ENCODE data around the gene COL17A1. TPM values are rescaled to one million over a fixed set of nuclear protein-coding genes. Genes with fewer than 3 reads are reported as not detected.

Gene COL17A1
- total RNA-seq, 4 donors from 2014 or later, result under 0.01 to 0.59 (median 0.22) TPM; not detected in 1

DNA sequence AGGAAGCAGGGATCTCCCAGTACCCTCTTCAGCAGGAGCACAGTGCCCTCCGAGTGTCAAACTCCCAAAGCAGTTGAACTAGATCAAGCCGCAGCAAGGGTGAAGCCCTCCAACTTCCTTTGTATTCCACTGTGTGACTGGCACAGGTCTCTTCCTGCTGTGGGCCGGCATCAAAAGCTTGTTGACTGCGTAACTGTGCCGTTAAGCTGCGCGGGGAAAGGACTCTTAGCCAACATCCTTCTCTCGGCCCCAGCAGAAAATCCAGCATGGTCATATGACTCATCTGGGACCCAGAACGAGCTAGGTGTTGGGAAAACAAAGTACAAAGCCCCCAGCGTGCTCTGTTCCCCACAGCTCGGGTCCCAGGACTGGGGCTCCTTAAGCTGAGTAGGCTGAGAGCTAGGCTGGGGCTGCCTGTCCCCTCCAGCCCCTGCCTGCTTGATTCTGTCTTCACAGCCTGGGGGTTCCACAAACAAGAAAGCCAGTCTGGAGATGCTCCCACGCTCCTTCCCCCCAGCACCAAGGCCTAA, 52.2 kb downstream of the COL17A1 start:
- WGBS, 2 donors, result 63 to 68% methylated on average over 11 to 12 of the region's 12 CpGs
- no peaks in the 10 kb centered on the region for H3K9me3 ChIP-seq
- TF ChIP-seq POLR2A (IDR thresholded peaks at IDR 0.05), result no peak
- no peak for TF ChIP-seq EP300 (IDR thresholded peaks at IDR 0.05)
- no peak for TF ChIP-seq CTCF (IDR thresholded peaks at IDR 0.05)
- H3K4me3 ChIP-seq, result no peak overlapping the region
- DNase-seq (ENCODE audit: low spot score in 2 of 2), result peak in 1 of 2 donors; percentile 3
- H3K4me1 ChIP-seq, result no peaks in the 10 kb centered on the region
- no peak overlapping the region for H3K27ac ChIP-seq
- H3K36me3 ChIP-seq, result peaks cover 0 to 43% (median 0%) of the 10 kb centered on the region in 3 donors
- H3K27me3 ChIP-seq, result no peaks in the 10 kb centered on the region

DNA sequence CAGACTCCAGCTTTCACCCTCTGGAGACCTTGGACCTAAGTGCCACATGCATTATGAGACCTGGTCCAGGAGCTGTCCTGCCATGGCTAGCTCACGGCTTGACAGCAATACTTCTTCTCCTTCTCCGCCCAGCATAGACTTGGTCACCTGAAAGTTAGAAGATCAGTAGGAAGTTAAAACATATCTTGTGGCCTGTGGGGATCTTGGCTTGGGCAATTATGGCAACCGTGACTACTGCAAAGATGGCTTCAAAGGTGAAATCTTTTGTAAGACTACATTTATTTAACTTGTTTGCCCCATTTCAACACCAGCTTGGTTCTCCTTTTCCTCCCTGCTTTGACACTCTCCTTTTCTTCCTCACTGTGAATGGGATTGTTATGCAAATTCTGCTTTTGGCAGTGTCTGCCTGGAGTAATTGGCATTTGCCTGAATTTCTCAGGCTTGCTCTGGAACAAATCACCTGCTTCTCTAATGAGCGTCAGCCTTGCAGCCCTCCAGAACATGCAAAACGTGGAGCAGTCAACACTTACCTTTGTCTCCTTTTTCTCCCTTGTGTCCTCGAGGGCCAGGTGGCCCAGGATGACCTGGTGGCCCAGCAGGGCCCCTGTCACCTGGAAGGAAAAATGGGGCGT, 53.4 kb downstream of the COL17A1 start:
- 82 to 83% methylated on average over 7 of the region's 7 CpGs for WGBS, 2 donors
- TF ChIP-seq CTCF (IDR thresholded peaks at IDR 0.05) (no peak), POLR2A (IDR thresholded peaks at IDR 0.05) (no peak), EP300 (IDR thresholded peaks at IDR 0.05) (no peak)
- Histone ChIP-seq H3K27ac (no peak overlapping the region), H3K27me3 (no peaks in the 10 kb centered on the region), H3K4me3 (no peak overlapping the region), H3K4me1 (no peaks in the 10 kb centered on the region), H3K36me3 (peaks cover 0 to 52% (median 0%) of the 10 kb centered on the region in 3 donors), H3K9me3 (no peaks in the 10 kb centered on the region)
- DNase-seq (ENCODE audit: low spot score in 2 of 2), result no peak

DNA sequence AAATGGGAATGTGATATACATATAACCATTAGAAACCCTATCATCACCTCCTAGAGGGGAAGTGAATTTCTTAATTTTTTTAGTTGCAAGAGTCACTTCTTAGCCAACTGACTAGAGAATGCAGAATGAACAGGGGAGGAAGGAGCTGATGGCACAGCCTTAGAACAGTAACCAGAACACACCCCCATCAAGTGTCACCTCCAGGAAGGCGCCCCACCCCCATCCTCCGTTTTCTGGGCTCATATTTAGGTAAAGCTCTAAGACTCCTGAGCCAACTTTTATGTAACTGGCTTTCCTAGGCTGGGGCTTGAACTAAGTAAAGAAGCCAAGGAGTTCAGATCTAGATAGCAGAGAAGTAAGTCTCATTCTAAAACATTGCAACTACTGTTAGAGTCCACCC, 54.0 kb downstream of the COL17A1 start:
- Histone ChIP-seq H3K4me1 (no peaks in the 10 kb centered on the region), H3K9me3 (no peaks in the 10 kb centered on the region), H3K27ac (no peak overlapping the region), H3K36me3 (peaks cover 0 to 52% (median 0%) of the 10 kb centered on the region in 3 donors), H3K27me3 (no peaks in the 10 kb centered on the region), H3K4me3 (no peak overlapping the region)
- TF ChIP-seq EP300 (IDR thresholded peaks at IDR 0.05) (no peak), CTCF (IDR thresholded peaks at IDR 0.05) (no peak), POLR2A (IDR thresholded peaks at IDR 0.05) (no peak)
- DNase-seq (ENCODE audit: low spot score in 2 of 2), result no peak
- WGBS, 2 donors, result 90 to 94% methylated on average over 2 of the region's 2 CpGs

DNA sequence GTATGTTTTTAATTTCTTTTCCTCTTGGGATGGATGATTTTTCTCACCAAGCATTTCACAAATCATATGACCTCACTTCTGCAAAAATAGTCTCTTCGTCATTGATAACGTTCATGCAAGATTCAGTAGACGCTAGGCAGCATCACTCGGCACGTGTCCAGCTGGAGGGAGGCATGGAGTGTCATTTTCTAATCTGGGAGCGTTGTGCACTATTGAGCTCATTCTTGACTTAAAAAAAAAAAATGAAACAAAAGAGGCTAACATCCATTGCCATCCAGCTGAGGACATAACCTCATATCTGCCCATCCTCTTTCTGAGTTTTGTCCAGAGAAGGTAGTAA, 56.2 kb downstream of the COL17A1 start:
- 59 to 62% methylated on average over 6 of the region's 6 CpGs for WGBS, 2 donors
- Histone ChIP-seq H3K9me3 (no peaks in the 10 kb centered on the region), H3K4me1 (no peaks in the 10 kb centered on the region), H3K27ac (no peak overlapping the region), H3K36me3 (peaks cover 0 to 69% (median 0%) of the 10 kb centered on the region in 3 donors), H3K4me3 (no peak overlapping the region), H3K27me3 (no peaks in the 10 kb centered on the region)
- DNase-seq (ENCODE audit: low spot score in 2 of 2), result peak in 1 of 2 donors; percentile 3
- TF ChIP-seq EP300 (IDR thresholded peaks at IDR 0.05) (no peak), POLR2A (IDR thresholded peaks at IDR 0.05) (no peak), CTCF (IDR thresholded peaks at IDR 0.05) (no peak)

DNA sequence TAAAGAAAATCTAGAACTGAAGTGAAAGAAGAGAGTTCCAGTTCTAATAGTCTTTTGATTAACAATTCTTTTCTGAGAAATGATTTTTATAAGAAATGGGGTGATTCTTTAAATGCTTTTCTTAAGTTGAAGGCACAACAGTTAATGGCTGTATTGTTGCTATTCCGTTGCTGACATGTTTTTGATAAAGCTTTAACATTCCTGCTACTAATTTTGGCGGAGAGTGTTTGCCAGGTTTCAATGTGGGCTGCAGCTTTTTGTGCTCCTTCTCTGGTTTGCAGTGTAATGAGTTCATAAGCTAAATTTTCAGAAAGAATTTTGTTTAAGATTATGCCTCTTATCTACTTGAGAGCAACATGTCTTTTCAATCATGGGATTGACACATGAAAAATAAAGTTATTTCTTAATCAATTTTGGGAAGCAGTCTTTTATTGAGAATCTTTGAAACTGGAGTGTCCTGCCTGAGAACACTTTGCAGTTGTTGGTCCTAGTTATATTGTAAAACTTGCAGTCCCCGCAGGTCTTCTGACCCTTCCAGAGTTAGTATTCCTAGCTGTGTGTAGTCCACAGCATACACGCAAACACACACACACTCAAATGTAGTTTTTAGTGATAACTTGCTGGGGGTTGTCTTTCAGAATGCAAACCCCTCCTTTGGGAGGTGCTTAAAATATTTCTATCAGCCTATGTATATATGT, 56.7 kb downstream of the COL17A1 start:
- Histone ChIP-seq H3K27me3 (no peaks in the 10 kb centered on the region), H3K4me1 (no peaks in the 10 kb centered on the region), H3K36me3 (peaks cover 0 to 74% (median 0%) of the 10 kb centered on the region in 3 donors), H3K9me3 (no peaks in the 10 kb centered on the region), H3K27ac (peak overlapping the region in 1 of 4 donors; percentile 1), H3K4me3 (no peak overlapping the region)
- no peak for DNase-seq (ENCODE audit: low spot score in 2 of 2)
- whole genome bisulfite sequencing, 2 donors, result 61 to 64% methylated on average over 4 of the region's 4 CpGs
- TF ChIP-seq POLR2A (IDR thresholded peaks at IDR 0.05) (no peak), CTCF (IDR thresholded peaks at IDR 0.05) (no peak), EP300 (IDR thresholded peaks at IDR 0.05) (no peak)
